ENCODE measurements around the gene ZNF548. TPM values are rescaled to one million over a fixed set of nuclear protein-coding genes. Genes with fewer than 3 reads are reported as not detected.
A peak's percentile ranks its signal among the peaks of the same experiment; 100 is the strongest.

Gene ZNF548
- total RNA-seq, 5 donors from 2014 or later (not counting 1 experiment from before 2014, with no cell fraction given), result 57.3 to 110 (median 82.8) TPM

DNA sequence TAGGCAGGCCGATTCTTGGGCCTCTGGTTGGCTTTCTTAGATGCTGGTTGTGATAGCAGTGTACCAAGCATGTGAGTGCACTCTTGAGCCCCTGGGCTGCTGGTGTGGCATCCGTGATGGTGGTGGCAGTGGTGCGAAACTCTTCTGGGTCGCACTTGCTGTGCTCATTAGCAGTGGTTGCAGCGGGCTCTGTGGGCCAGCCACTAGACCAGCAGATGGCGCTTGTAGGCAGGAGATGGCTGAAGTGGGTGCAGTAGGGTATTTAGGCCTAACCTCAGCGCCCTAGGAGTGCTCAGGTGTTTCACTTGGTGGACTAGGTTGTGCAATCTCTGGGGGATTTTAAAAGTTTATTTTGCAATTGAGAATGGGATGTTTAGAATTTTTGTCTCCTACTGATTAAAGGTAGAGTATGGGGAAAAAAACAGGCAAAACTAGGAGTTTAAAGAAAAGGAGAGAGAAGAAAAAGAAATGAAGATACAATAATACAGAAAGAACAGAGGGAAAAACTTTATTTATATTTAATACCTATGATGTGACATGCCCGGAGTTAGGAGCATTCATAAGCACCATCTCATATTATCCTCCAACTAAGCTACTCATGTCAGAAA, 17.0 kb downstream of the ZNF548 start:
- peaks cover 12 to 20% (median 15%) of the 10 kb centered on the region in 3 donors for H3K4me1 Mint-ChIP-seq
- H3K36me3 Mint-ChIP-seq, result peaks cover 15% of the 10 kb centered on the region
- no peaks in the 10 kb centered on the region for H3K9me3 ChIP-seq
- peaks cover 3 to 12% of the 10 kb centered on the region in 2 experiments for H3K4me1 ChIP-seq (ENCODE audit: control insufficient read depth in 1 of 2, extremely low read depth in 1 of 2, insufficient read depth in 2 of 2, low read length in 2 of 2)
- H3K27ac Mint-ChIP-seq, result no peak overlapping the region
- no peak overlapping the region for H3K4me3 ChIP-seq (ENCODE audit: control insufficient read depth in 1 of 2, extremely low read depth in 1 of 2, low read length in 1 of 2)
- ChIA-PET POLR2A (no interaction called here), CTCF (interaction anchor here in 1 of 2 donors (0.5 to 1.0 kb wide), 2 partner anchors 17 to 302 kb away, joined by 3 read pairs; partner anchors contain the start of gene ZNF548)
- WGBS (ENCODE audit: insufficient coverage), result 12% methylated on average over 7 of the region's 8 CpGs
- peaks cover 0 to 1% of the 10 kb centered on the region in 2 donors for H3K36me3 ChIP-seq (ENCODE audit: control insufficient read depth in 2 of 2, extremely low read depth in 1 of 2, insufficient read depth in 1 of 2, low read length in 1 of 2)
- no peak overlapping the region for H3K4me3 Mint-ChIP-seq
- no peak overlapping the region for H3K27ac ChIP-seq (ENCODE audit: low read length)
- H3K27me3 ChIP-seq (replicated peaks in 1 of 2; ENCODE audit: control insufficient read depth in 2 of 2, extremely low read depth in 1 of 2, insufficient read depth in 2 of 2, low read length in 1 of 2), result no peaks in the 10 kb centered on the region
- H3K27me3 Mint-ChIP-seq, result no peaks in the 10 kb centered on the region
- DNase-seq (peak; percentile 34 to 78 (median 62)), ATAC-seq (replicated peaks in 1 of 4) (peak; percentile 32 to 43 (median 40))
- H3K9me3 Mint-ChIP-seq, result peaks cover 0 to 7% (median 6%) of the 10 kb centered on the region in 3 donors

DNA sequence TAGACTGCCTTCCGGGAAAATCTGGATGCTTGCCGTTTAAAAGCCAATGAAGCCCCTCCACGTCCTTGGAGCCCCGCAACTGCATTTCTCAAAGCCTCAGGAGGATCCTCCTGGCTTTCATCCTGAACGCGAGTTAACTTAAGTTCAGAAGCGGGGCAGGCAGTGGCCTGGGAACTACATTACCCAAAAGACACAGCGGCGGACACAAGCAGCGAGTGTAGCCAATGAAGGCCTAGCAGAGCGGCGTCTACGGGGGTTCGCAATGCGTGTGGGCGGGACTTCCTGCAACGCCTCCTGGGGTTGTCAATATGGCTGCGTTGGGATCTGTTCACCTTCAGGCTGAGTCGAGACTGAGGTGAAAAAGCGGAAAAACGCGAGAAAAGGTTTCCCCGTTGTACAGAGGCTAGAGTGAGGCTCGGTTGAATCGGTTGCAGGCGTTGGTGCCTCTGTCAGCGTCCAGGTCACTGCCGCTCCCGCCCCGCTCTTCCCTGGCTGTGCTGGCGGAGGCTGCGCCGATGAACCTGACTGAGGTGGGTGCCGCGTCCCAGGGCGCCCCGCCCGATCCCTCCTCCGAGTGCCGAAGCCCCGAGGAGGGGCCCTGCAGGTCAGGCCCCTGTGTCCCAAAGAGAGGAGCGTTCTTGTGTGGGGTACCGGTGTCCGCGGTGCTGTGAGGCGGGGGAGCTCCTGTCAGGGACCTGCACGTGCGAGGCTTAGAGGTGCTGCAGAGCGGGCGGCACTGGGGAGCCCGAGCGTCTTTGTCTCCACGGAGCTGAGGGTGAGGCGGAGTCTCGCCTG, 21.4 kb downstream of the ZNF548 start, which contains the start of gene ZNF17:
ZNF17 (plus strand) TSS at position 285 of the 795 bp plus-strand sequence. CDS start 2,455 bp downstream, outside the sequence.
- Histone ChIP-seq H3K4me1 (ENCODE audit: control insufficient read depth in 1 of 2, extremely low read depth in 1 of 2, insufficient read depth in 2 of 2, low read length in 2 of 2) (peaks cover 8 to 20% of the 10 kb centered on the region in 2 experiments), H3K27ac (ENCODE audit: low read length) (peak within 1 kb of the TSS; percentile 52), H3K4me3 (ENCODE audit: control insufficient read depth in 1 of 2, extremely low read depth in 1 of 2, low read length in 1 of 2) (peak within 1 kb of the TSS; percentile 77 to 81), H3K9me3 (no peaks in the 10 kb centered on the region), H3K36me3 (ENCODE audit: control insufficient read depth in 2 of 2, extremely low read depth in 1 of 2, insufficient read depth in 1 of 2, low read length in 1 of 2) (peaks cover 10 to 21% of the 10 kb centered on the region in 2 donors), H3K27me3 (replicated peaks in 1 of 2; ENCODE audit: control insufficient read depth in 2 of 2, extremely low read depth in 1 of 2, insufficient read depth in 2 of 2, low read length in 1 of 2) (no peaks in the 10 kb centered on the region)
- ATAC-seq (replicated peaks in 1 of 4) (peak; percentile 100), DNase-seq (peak; percentile 70 to 96 (median 92))
- Mint-ChIP-seq H3K9me3 (peaks cover 10 to 12% (median 11%) of the 10 kb centered on the region in 3 donors), H3K4me1 (peaks cover 28 to 45% (median 35%) of the 10 kb centered on the region in 3 donors), H3K27ac (peak within 1 kb of the TSS; percentile 78 to 92), H3K4me3 (peak within 1 kb of the TSS; percentile 94 to 98 (median 95)), H3K36me3 (peaks cover 35% of the 10 kb centered on the region), H3K27me3 (no peaks in the 10 kb centered on the region)
- 0% methylated on average over 55 of the region's 55 CpGs for WGBS (ENCODE audit: insufficient coverage)
- CTCF ChIA-PET, result no interaction called here
- POLR2A ChIA-PET, result no interaction called here

DNA sequence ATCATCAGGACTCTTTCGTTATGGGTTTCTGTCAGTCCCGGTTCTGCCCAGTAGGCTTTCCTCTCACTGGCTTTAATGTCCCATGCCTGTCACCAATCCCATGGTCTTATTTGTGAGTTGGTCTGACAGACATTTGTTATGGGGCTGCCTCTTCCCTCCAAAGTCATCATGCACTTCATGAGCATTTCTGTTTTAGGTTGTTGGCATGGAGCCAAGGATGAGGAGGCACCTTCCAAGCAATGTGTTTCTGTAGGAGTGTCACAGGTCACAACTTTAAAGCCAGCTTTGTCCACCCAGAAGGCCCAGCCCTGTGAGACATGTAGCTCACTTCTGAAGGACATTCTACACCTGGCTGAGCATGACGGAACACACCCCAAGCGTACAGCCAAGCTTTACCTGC, 29.8 kb downstream of the ZNF548 start:
- DNase-seq, result no peak
- peaks cover 7% of the 10 kb centered on the region for H3K9me3 ChIP-seq
- H3K9me3 Mint-ChIP-seq, result peaks cover 28 to 58% (median 52%) of the 10 kb centered on the region in 3 donors
- no peak for ATAC-seq (replicated peaks in 1 of 4)
- ChIA-PET POLR2A (no interaction called here), CTCF (no interaction called here)
- H3K27me3 ChIP-seq (replicated peaks in 1 of 2; ENCODE audit: control insufficient read depth in 2 of 2, extremely low read depth in 1 of 2, insufficient read depth in 2 of 2, low read length in 1 of 2), result no peaks in the 10 kb centered on the region
- 100% methylated on average over 2 of the region's 4 CpGs for WGBS (ENCODE audit: insufficient coverage)
- H3K27ac ChIP-seq (ENCODE audit: low read length), result no peak overlapping the region
- peaks cover 23 to 54% of the 10 kb centered on the region in 2 donors for H3K36me3 ChIP-seq (ENCODE audit: control insufficient read depth in 2 of 2, extremely low read depth in 1 of 2, insufficient read depth in 1 of 2, low read length in 1 of 2)
- no peak overlapping the region for H3K4me3 Mint-ChIP-seq
- no peaks in the 10 kb centered on the region for H3K27me3 Mint-ChIP-seq
- H3K4me1 ChIP-seq (ENCODE audit: control insufficient read depth in 1 of 2, extremely low read depth in 1 of 2, insufficient read depth in 2 of 2, low read length in 2 of 2), result no peaks in the 10 kb centered on the region
- peak overlapping the region in 1 of 2 donors; percentile 12 for H3K4me3 ChIP-seq (ENCODE audit: control insufficient read depth in 1 of 2, extremely low read depth in 1 of 2, low read length in 1 of 2)
- H3K4me1 Mint-ChIP-seq, result peaks cover 3 to 18% (median 8%) of the 10 kb centered on the region in 3 donors
- H3K36me3 Mint-ChIP-seq, result peaks cover 72% of the 10 kb centered on the region
- no peak overlapping the region for H3K27ac Mint-ChIP-seq

DNA sequence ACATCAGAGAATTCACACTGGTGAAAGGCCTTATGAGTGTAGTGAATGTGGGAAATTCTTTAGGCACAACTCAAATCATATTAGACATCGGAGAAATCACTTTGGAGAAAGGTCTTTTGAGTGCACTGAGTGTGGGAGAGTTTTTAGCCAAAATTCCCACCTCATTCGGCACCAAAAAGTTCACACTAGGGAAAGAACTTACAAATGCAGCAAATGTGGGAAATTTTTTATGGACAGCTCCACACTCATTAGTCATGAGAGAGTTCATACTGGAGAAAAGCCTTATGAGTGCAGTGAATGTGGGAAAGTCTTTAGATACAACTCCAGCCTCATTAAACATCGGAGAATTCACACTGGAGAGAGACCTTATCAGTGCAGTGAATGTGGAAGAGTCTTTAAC, 31.4 kb downstream of the ZNF548 start:
- Histone ChIP-seq H3K36me3 (ENCODE audit: control insufficient read depth in 2 of 2, extremely low read depth in 1 of 2, insufficient read depth in 1 of 2, low read length in 1 of 2) (peaks cover 17 to 41% of the 10 kb centered on the region in 2 donors), H3K27ac (ENCODE audit: low read length) (no peak overlapping the region), H3K9me3 (peaks cover 7% of the 10 kb centered on the region), H3K27me3 (replicated peaks in 1 of 2; ENCODE audit: control insufficient read depth in 2 of 2, extremely low read depth in 1 of 2, insufficient read depth in 2 of 2, low read length in 1 of 2) (no peaks in the 10 kb centered on the region), H3K4me1 (ENCODE audit: control insufficient read depth in 1 of 2, extremely low read depth in 1 of 2, insufficient read depth in 2 of 2, low read length in 2 of 2) (no peaks in the 10 kb centered on the region), H3K4me3 (ENCODE audit: control insufficient read depth in 1 of 2, extremely low read depth in 1 of 2, low read length in 1 of 2) (no peak overlapping the region)
- H3K4me1 Mint-ChIP-seq, result peaks cover 0 to 8% (median 0%) of the 10 kb centered on the region in 3 donors
- ChIA-PET CTCF (no interaction called here), POLR2A (no interaction called here)
- ATAC-seq (replicated peaks in 1 of 4) (no peak), DNase-seq (no peak)
- no peak overlapping the region for H3K27ac Mint-ChIP-seq
- H3K9me3 Mint-ChIP-seq, result peaks cover 18 to 51% (median 45%) of the 10 kb centered on the region in 3 donors
- H3K36me3 Mint-ChIP-seq, result peaks cover 58% of the 10 kb centered on the region
- WGBS (ENCODE audit: insufficient coverage), result no CpG with 5 or more reads among the region's 3 CpGs
- no peak overlapping the region for H3K4me3 Mint-ChIP-seq
- no peaks in the 10 kb centered on the region for H3K27me3 Mint-ChIP-seq

DNA sequence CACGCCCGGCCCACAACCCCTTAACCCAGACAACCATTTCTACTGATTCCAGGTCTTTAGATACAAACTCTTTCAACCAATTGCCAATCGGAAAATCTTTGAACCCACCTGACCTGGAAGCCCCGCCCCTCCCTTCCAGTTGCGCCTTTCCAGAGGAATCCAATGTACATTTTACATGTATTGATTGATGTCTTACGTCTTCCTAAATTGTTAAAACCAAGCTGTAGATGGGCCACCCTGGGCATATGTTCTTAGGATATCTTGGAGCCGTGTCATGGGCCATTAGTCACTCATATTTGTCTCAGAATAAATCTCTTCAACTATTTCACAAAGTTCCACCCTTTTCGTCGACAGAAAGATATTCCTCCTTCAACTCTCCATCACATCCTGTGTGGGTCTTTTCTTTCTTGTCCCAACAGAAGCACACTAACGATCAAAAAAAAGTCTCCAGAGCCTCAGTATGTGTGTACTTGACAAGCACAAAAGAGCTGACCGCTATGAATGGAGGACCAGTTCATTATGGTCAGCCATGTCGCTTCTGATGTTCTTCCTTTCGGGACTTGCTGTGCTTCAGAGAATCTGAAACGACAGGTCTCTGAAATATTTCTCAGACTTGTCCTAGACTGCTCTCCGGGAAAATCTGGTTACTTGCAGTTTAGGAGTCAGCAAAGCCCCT, 44.9 kb downstream of the ZNF548 start:
- Mint-ChIP-seq H3K27me3 (no peaks in the 10 kb centered on the region), H3K4me3 (peak overlapping the region; percentile 92 to 98 (median 97)), H3K36me3 (peaks cover 19% of the 10 kb centered on the region), H3K9me3 (peaks cover 3 to 14% (median 12%) of the 10 kb centered on the region in 3 donors), H3K4me1 (peaks cover 23 to 32% (median 27%) of the 10 kb centered on the region in 3 donors), H3K27ac (peak overlapping the region; percentile 86 to 95)
- peaks cover 8 to 13% of the 10 kb centered on the region in 2 donors for H3K36me3 ChIP-seq (ENCODE audit: control insufficient read depth in 2 of 2, extremely low read depth in 1 of 2, insufficient read depth in 1 of 2, low read length in 1 of 2)
- ATAC-seq (replicated peaks in 1 of 4), result peak in 3 of 4 experiments; percentile 2 to 7 (median 4)
- WGBS (ENCODE audit: insufficient coverage), result 35% methylated on average over 12 of the region's 15 CpGs
- no peak overlapping the region for H3K27ac ChIP-seq (ENCODE audit: low read length)
- POLR2A ChIA-PET, result no interaction called here
- no peaks in the 10 kb centered on the region for H3K27me3 ChIP-seq (replicated peaks in 1 of 2; ENCODE audit: control insufficient read depth in 2 of 2, extremely low read depth in 1 of 2, insufficient read depth in 2 of 2, low read length in 1 of 2)
- peak in 2 of 35 experiments; percentile 1 to 26 for DNase-seq
- H3K4me1 ChIP-seq (ENCODE audit: control insufficient read depth in 1 of 2, extremely low read depth in 1 of 2, insufficient read depth in 2 of 2, low read length in 2 of 2), result peaks cover 3 to 22% of the 10 kb centered on the region in 2 experiments
- H3K9me3 ChIP-seq, result no peaks in the 10 kb centered on the region
- CTCF ChIA-PET, result interaction anchor here in 1 of 2 donors (0.6 kb wide), 1 partner anchor 346 kb away, joined by 3 read pairs; no protein-coding TSS in a partner anchor
- peak overlapping the region; percentile 74 to 85 for H3K4me3 ChIP-seq (ENCODE audit: control insufficient read depth in 1 of 2, extremely low read depth in 1 of 2, low read length in 1 of 2)
